Endothelial cell of umbilical vein (primary cell): Measurements from ENCODE around the gene LAMC2. TPM values are rescaled to one million over a fixed set of nuclear protein-coding genes. Genes with fewer than 3 reads are reported as not detected.

ENCODE experiments used
- BruUV-seq: library from RNA; stranded (reverse); fragments of 400-500 nt; replicated peaks from 2 replicates; lab custom pipeline; 2021; lab: Mats Ljungman, UMichigan
- CTCF ChIA-PET: fragments of 300-600, 350-600 bp; sonication (Branson Sonifier 250); formaldehyde crosslinking; loops from one replicate; lab custom pipeline; 2021; ENCODE audit warnings: antibody characterized with exemption, inconsistent platforms; lab: Charles Lee
- POLR2A ChIA-PET: fragments of 300-600, 350-600 bp; sonication (Branson Sonifier 250); formaldehyde crosslinking; loops from one replicate; lab custom pipeline; 2021; ENCODE audit warnings: antibody characterized with exemption, inconsistent platforms; lab: Charles Lee
- DNase-seq: peaks from one replicate; pipeline ENCODE4 v3.0.0-alpha.2; 2011; ENCODE audit warnings: low read depth, low spot score
- FAIRE-seq: peaks from 2 replicates; lab custom pipeline; 2011; peaks lifted over from hg19 to GRCh38; lab: Jason Lieb, UNC
- H2AFZ ChIP-seq: 2 replicates; pipeline ENCODE4 v1.6.0; 2012; ENCODE audit warnings: low read depth, low read length, control low read depth, inconsistent platforms
- H3K27ac ChIP-seq: 2 replicates; pipeline ENCODE4 v1.5.1; 2011; ENCODE audit warnings: low read depth, mild to moderate bottlenecking, control low read depth, low read length, moderate library complexity; ENCODE audit not compliant: insufficient read depth
- H3K27me3 ChIP-seq, 2 experiments: 2 replicates each; pipeline versions ENCODE4 v1.6.0 to v1.6.1; 2011; ENCODE audit warnings: low read length in 2 of 2, mixed read lengths in 1 of 2; ENCODE audit not compliant: control insufficient read depth in 2 of 2, insufficient read depth in 2 of 2
- H3K36me3 ChIP-seq, 2 experiments: 2 replicates in 1 of 2; 3 replicates in 1 of 2; pipeline ENCODE4 v1.5.1; 2011; ENCODE audit warnings: low read length in 2 of 2, mild to moderate bottlenecking in 1 of 2, moderate library complexity in 1 of 2; ENCODE audit not compliant: control insufficient read depth in 2 of 2, insufficient read depth in 2 of 2; ENCODE audit errors: extremely low read depth in 1 of 2
- H3K4me1 ChIP-seq: 3 replicates; pipeline ENCODE4 v1.5.1; 2011; ENCODE audit warnings: mild to moderate bottlenecking, low read length; ENCODE audit not compliant: control insufficient read depth, insufficient read depth; ENCODE audit errors: extremely low read depth
- H3K4me2 ChIP-seq: 2 replicates; pipeline ENCODE4 v1.6.1; 2011; ENCODE audit warnings: low read length, control low read depth, mixed read lengths; ENCODE audit not compliant: insufficient read depth
- H3K4me3 ChIP-seq, 3 experiments: fragments of 200-600 bp in 1 of 3; sonication (generic), shearing (Covaris generic) in 1 of 3; replicated peaks in 1 of 3; 2 replicates each; pipeline ENCODE4 v1.5.1; 2011 to 2016; ENCODE audit warnings: control low read depth in 3 of 3, low read length in 3 of 3, mild to moderate bottlenecking in 2 of 3, inconsistent platforms in 1 of 3, low read depth in 1 of 3, moderate library complexity in 1 of 3; ENCODE audit not compliant: insufficient read depth in 1 of 3
- H3K79me2 ChIP-seq: 2 replicates; pipeline ENCODE4 v1.6.0; 2012; ENCODE audit warnings: low read length, inconsistent platforms; ENCODE audit not compliant: control insufficient read depth, insufficient read depth
- H3K9ac ChIP-seq: replicated peaks from 2 replicates; pipeline ENCODE3; 2011; ENCODE audit warnings: low read length, control low read depth; ENCODE audit not compliant: insufficient read depth; ENCODE audit errors: extremely low read depth
- H3K9me1 ChIP-seq: replicated peaks from 3 replicates; pipeline ENCODE4 v1.6.0; 2011; ENCODE audit warnings: mild to moderate bottlenecking, low read length; ENCODE audit not compliant: control insufficient read depth, insufficient read depth; ENCODE audit errors: extremely low read depth
- H3K9me3 ChIP-seq: replicated peaks from 2 replicates; pipeline ENCODE4 v1.5.1; 2012; ENCODE audit warnings: low read length, inconsistent platforms; ENCODE audit not compliant: control insufficient read depth, insufficient read depth
- H4K20me1 ChIP-seq: replicated peaks from 2 replicates; pipeline ENCODE3; 2011; ENCODE audit warnings: mild to moderate bottlenecking, low read length; ENCODE audit not compliant: control insufficient read depth, insufficient read depth; ENCODE audit errors: extremely low read depth
- CTCF ChIP-seq, 2 donors: IDR thresholded peaks; 1 replicate in 1 of 2; 2 replicates in 1 of 2; pipeline ENCODE4 v1.5.1; 2011; ENCODE audit warnings: low read length in 2 of 2, mild to moderate bottlenecking in 2 of 2, moderate library complexity in 2 of 2, control low read depth in 1 of 2, inconsistent platforms in 1 of 2, low read depth in 1 of 2; ENCODE audit not compliant: insufficient read depth in 1 of 2; ENCODE audit errors: extremely low read depth in 1 of 2
- EZH2 ChIP-seq: IDR thresholded peaks from 2 replicates; pipeline ENCODE4 v1.6.1; 2012; ENCODE audit warnings: borderline replicate concordance, low read depth, mild to moderate bottlenecking, moderate library complexity, low read length, inconsistent platforms; ENCODE audit not compliant: severe bottlenecking
- FOS ChIP-seq: IDR thresholded peaks from 2 replicates; pipeline ENCODE4 v1.6.1; 2011; ENCODE audit warnings: mild to moderate bottlenecking, low read length, moderate library complexity, borderline replicate concordance; ENCODE audit not compliant: insufficient read depth
- GATA2 ChIP-seq: IDR thresholded peaks from 2 replicates; pipeline ENCODE4 v1.7.0; 2011; ENCODE audit warnings: low read depth, mild to moderate bottlenecking, moderate library complexity, mixed read lengths, low read length; ENCODE audit not compliant: insufficient read length, insufficient read depth
- JUN ChIP-seq: IDR thresholded peaks from 2 replicates; pipeline ENCODE4 v1.6.1; 2011; ENCODE audit warnings: borderline replicate concordance, low read depth; ENCODE audit not compliant: insufficient read length, insufficient read depth
- MAX ChIP-seq: IDR thresholded peaks from 2 replicates; pipeline ENCODE4 v1.6.1; 2011; ENCODE audit not compliant: insufficient read depth, insufficient read length
- MYC ChIP-seq: IDR thresholded peaks from one replicate; pipeline ENCODE4 v1.6.1; 2011; ENCODE audit warnings: mild to moderate bottlenecking, low read depth, low read length
- POLR2A ChIP-seq: IDR thresholded peaks from 2 replicates; pipeline ENCODE4 v1.6.1; 2012; ENCODE audit warnings: low read depth, mild to moderate bottlenecking, control low read depth, low read length
- POLR2AphosphoS5 ChIP-seq: IDR thresholded peaks from 2 replicates; pipeline ENCODE4 v1.6.1; 2012; ENCODE audit warnings: low read depth, mild to moderate bottlenecking, control low read depth, low read length, moderate library complexity; ENCODE audit not compliant: insufficient read depth
- dilution Hi-C: fragments of 300-500 bp; cut with MboI; formaldehyde crosslinking; loops from one replicate; pipeline ENCODE4 v1.15.0; 2019; ENCODE audit warnings: low sequenced_read_pairs; ENCODE audit not compliant: extremely low pct_ligation_motif_present
- intact Hi-C: fragments of 100-400 bp; cut with micrococcal nuclease; formaldehyde crosslinking; loops from one replicate; pipeline ENCODE4 v1.10.0; 2022
- polyA plus RNA-seq, 4 experiments: library from polyadenylated mRNA; depleted of rRNA in 3 of 4; stranded (reverse) in 3 of 4; unstranded in 1 of 4; fragments of >200 nt; gene quantifications; 2 replicates each; pipeline versions ENCODE4 v1.2.1 to v1.2.3, GENCODE V29; 2011 to 2012; ENCODE audit warnings: missing spikeins in 1 of 4
- total RNA-seq: library from RNA; stranded (reverse); gene quantifications from 2 replicates; pipeline ENCODE4 v1.2.3, GENCODE V29; 2021

The LAMC2 gene
- total and polyA plus RNA-seq, 2 donors (not counting 3 experiments of a cell fraction or from before 2014, with no cell fraction given): 0.23 to 0.82 TPM

DNA sequence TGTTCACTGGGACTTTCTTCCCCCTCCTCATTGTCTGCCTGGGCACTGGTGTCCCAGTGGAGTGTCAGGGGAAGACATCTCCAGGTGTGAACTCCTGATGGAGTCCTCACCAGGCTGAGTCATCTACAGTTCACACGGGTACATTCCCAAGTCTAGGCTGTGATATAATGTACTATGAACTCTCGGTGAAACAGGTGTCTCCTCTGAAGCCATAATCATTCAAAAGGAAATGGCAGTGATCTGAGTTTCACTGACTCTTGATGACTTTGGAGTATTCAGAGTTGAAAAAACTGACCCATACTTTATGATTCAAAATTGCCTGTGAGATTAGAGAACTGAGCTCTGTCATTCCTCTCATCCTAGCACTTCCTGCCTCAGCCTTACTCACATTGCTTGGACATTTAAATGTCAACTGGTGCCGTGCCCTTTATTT lies 9.1 kb downstream of the LAMC2 start:
- H3K9ac ChIP-seq: no peak overlapping the region
- H3K9me1 ChIP-seq: no peaks in the 10 kb centered on the region
- POLR2A ChIA-PET: no interaction called here
- peak; percentile 60 for DNase-seq
- no peaks in the 10 kb centered on the region for H3K79me2 ChIP-seq
- H3K4me1 ChIP-seq: peaks cover 12% of the 10 kb centered on the region
- H3K27me3 ChIP-seq: no peaks in the 10 kb centered on the region
- CTCF ChIA-PET: interaction anchor here (1.0 to 2.2 kb wide), 4 partner anchors 8 to 40 kb away, joined by 3 to 10 read pairs (median 6); no protein-coding TSS in a partner anchor
- dilution Hi-C loops (no loop called here), intact Hi-C loops (no loop called here)
- FAIRE-seq: peak; percentile 75
- H2AFZ ChIP-seq: peak overlapping the region; percentile 36
- H3K4me3 ChIP-seq: no peak overlapping the region
- no peaks in the 10 kb centered on the region for H3K9me3 ChIP-seq
- H3K27ac ChIP-seq: peak overlapping the region; percentile 44
- peak overlapping the region; percentile 17 for H3K4me2 ChIP-seq
- H3K36me3 ChIP-seq: no peaks in the 10 kb centered on the region
- no peak for TF ChIP-seq MYC
- no peak for TF ChIP-seq MAX
- TF ChIP-seq CTCF (IDR thresholded peaks at IDR 0.05; ENCODE audit: extremely low read depth in 1 of 2, insufficient read depth in 1 of 2, low read depth in 1 of 2, low read length in 2 of 2): no peak
- peak; percentile 66 for TF ChIP-seq GATA2
- TF ChIP-seq FOS: peak; percentile 68
- TF ChIP-seq POLR2AphosphoS5: no peak
- TF ChIP-seq EZH2: no peak
- no peak for TF ChIP-seq JUN
- no peak for TF ChIP-seq POLR2A
- no peaks in the 10 kb centered on the region for H4K20me1 ChIP-seq
- BruUV-seq: no TSS peak
